MM.1S (cell line): ENCODE results near the gene MGAT1.

Experiments
- EZH2 ChIP-seq: fragments of 300-600 bp; sonication (generic); optimal IDR thresholded peaks from 2 replicates; pipeline ENCODE3; 2017; ENCODE audit warnings: low read depth, mild to moderate bottlenecking, antibody characterized with exemption, low read length, mixed read lengths
- EZH2phosphoT487 ChIP-seq: fragments of 300-600 bp; sonication (generic); IDR thresholded peaks from 2 replicates; pipeline ENCODE4 v1.6.1; 2018; ENCODE audit warnings: antibody characterized with exemption, low read length
- TF ChIP-seq, protein P1 (sequence below): fragments of 300-600 bp; sonication (generic); IDR thresholded peaks from 2 replicates; pipeline ENCODE4 v1.5.1; 2016; ENCODE audit warnings: antibody characterized with exemption, low read length, mixed read lengths

DNA sequence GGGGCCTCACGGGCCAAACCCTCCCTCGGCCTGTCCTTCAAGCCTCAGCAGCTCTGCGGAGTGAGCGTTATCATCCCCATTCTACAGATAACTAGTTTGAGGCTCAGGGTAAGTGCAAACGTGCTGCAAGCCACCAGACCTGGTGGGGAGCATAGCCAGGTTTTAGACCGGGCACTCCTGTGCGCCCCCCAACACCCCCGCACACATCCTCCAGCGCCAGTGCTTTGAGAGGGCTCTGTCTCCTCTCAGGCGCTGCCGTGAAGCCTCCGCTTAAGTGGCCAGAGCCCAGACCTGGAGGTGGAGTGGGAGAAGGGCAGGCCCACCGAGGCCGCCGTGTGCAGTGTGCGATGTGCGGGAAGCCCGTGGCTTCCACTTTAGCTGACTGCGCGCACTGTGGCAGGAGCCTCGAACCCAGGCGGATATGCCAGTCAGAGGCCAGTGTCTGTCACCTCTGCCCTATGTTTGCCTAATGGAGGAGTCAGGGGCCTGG, 1.6 kb upstream of the MGAT1 start:
- TF ChIP-seq EZH2 = no peak
- TF ChIP-seq, protein P1, sequence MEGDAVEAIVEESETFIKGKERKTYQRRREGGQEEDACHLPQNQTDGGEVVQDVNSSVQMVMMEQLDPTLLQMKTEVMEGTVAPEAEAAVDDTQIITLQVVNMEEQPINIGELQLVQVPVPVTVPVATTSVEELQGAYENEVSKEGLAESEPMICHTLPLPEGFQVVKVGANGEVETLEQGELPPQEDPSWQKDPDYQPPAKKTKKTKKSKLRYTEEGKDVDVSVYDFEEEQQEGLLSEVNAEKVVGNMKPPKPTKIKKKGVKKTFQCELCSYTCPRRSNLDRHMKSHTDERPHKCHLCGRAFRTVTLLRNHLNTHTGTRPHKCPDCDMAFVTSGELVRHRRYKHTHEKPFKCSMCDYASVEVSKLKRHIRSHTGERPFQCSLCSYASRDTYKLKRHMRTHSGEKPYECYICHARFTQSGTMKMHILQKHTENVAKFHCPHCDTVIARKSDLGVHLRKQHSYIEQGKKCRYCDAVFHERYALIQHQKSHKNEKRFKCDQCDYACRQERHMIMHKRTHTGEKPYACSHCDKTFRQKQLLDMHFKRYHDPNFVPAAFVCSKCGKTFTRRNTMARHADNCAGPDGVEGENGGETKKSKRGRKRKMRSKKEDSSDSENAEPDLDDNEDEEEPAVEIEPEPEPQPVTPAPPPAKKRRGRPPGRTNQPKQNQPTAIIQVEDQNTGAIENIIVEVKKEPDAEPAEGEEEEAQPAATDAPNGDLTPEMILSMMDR = no peak
- no peak for TF ChIP-seq EZH2phosphoT487
